GF-D8 (cell line): ENCODE results near the gene DISP3.

Source experiments
- DNase-seq: peaks from one replicate; lab custom pipeline; 2025; lab: John Stamatoyannopoulos, UW

Gene DISP3

DNA sequence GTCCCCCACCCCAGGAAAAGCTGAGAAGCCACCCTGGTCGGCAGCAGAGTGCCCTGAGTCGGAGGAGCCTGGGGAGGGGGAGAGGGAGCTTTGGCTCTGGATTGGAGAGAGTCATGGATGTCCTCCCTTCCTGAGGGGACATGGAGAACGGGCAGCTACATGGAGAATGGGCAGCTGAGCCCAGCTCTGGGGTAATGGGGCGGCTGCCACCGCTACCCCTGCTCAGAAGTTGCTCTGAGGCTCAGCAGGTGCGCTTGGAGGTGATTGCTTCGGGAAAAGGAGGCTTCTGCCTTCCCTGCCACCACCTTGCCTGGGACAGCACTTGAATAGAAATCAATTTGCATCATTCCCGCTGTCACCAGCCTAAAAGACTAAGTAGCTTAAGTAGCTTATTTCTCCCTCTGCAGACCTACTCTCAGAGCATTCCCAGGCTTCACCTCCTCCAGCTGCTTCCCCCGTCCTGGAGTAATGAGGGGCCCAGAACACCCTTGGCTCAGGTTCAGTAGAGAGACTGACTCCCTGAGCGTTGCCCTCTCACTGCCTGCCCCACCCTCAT lies 8.3 kb downstream of the DISP3 start:
- no peak for DNase-seq

DNA sequence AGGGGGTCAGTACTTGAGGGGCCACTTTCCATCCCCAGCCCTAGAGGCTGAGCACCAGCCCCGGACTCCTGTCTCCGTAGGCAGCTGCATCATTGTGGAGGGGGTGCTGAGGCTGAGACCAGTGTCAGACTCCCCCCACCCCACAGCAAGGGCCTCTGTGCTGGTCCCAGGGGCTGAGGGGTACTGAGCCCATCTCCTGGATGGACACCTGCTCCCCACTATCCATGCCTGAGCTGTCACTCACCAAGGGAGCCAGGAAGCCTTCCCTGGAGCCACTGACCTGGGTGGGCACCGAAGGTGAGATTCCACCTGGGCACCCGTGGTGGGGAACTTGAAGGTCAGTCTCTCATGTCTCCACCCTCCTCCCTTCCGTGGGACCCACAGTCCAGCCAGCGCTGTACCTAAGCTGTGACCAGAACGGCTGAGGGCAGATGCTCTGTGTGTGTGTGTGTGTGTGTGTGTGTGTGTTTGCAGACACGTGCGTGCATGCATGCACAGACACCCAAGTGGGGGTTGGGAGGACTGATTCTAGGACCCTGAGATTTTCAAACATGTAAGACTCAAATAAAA lies 9.3 kb downstream of the DISP3 start:
- no peak for DNase-seq

DNA sequence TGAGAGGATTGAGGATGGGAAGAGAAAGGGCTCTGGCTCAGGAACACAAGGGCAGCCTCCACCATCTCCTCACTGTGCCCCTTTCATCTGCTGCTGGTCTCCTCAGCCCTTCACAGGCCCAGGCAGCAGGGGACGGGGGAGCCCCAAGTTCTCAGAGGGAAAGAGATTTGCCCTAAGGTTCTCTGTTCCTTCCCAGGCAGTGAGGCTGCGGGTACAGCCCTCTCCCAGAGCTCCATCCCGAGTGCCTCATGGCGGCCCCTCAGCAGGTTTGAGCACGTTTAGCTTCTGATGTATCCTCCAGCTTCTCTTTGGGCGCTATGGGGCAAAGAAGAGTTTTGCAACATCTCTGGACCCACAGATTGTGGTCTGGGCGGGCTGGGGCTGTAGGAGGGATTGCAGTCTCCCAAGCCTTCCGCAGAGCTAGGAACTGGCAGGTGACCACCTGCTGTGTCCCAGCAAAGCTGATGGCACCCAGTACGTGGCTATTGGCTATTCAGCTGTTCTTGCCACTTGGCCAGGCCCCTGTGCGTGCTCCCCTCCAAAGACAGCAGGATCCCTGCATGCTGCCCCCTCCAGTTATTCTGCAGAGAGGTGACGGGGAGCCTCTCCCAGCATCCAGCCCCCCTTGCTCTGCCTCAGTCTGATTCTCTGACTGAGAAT lies 10.1 kb downstream of the DISP3 start:
- no peak for DNase-seq

DNA sequence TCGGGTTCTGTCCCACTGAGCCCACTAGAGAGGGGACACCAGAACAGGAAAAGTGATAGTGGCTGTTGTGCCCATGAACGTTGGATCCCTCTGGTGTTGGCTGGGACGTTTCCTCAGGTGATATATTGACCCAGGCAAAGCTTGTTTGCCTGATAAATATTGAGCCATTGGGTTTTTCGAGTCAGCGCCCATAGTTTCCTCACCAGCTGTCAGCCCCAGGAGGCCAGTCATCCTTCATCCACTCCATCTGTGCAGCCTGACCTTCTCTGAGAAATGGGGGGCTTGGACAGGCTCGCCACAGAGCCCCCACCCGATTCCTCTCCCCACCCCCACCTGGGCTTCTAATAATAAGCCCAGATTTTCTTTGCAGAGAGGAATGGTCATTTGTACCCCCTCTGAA lies 13.3 kb downstream of the DISP3 start:
- no peak for DNase-seq

DNA sequence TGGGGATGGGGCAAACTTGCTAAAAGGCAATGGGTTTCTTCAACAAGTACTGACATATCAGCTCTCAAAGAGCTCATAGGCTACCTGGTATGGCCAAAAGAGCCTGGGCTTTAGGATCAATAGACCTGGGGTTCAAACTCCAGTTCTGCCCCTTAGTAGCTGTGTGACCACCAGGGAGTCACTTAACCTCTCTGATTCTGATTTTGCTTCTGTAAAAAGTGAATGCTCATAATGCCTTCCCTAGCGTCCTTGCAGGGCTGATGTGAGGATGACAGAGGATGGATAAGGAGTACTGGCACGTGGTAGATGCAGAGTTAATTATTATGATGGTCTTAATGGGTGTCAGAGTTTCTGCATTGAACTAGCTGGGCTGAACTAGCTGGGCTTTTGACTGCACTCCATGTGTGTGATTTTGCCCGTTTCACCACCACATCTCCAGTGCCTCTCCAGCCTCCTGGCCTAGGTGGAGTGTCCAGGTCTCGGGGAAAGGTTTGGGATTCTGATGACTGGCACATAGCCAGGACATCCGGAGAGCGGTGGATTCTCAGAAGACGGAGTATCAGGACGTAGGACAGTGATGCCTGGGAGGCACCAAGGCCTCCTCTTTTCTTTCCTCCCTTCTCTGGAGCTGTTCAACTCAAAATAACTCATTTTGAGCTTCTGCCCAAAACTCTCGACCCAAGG lies 15.2 kb downstream of the DISP3 start:
- DNase-seq = no peak

DNA sequence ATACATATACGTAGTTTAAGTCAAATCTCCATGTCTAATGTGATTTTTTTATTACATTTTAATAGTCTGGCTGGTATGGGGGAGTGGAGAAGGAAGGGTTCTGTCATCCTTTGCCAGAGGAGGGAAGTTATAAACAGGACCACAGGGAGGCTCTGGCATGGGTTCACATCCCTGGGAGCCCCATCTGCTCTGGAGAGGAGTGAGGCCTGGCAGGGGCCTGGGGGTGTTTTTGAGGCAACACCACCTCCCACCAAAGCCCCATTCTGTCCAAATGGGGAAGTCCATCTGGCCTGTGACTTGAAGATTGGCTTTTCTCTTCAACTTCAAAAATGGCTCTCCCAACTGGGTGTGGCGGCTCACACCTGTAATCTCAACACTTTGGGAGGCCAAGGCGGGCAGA lies 15.8 kb downstream of the DISP3 start:
- DNase-seq = no peak

DNA sequence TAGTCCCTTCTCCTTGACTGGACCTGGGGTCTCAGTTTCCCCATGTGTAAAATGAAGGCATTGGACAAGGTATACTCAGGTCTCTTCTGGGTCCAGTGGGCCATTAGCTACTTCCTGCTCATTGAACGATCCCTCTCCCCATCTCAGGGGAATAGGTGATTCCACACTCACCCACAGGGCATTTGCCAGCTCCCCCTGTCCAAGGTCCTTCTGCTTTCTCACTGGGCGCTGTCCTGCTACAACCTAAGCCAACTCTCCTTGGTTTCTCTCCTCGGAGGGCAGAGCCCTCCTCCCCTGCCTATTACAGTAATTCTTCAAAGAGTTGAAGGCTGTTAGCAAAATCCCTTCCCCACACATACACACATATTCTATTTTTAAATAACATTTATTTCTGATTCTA lies 16.6 kb downstream of the DISP3 start:
- no peak for DNase-seq

DNA sequence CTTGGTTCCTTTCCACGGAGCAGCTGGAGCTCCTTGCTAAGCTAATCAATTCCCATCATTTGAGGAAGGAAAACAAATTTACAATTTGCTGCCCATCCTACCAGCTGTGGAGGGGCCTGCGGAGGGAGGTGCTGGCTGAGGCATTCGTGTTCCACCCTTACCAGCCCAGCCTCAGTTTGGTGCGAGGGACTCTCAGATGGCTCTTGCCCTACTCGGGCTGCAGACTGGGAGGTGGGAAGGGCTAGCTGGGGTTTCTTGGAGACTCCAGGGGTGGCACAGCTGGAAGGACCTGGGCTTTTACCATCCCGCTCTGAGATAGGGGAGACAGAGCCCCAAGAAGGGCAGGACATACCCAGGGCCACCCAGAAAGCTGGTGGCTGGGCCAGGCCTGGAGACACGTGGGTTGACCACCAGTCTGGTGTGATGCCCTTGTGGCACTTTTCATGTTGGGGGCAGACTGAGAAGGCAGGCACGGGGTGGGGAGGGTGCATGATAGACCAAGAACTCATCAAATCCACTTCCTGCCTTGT lies 17.7 kb downstream of the DISP3 start:
- no peak for DNase-seq

DNA sequence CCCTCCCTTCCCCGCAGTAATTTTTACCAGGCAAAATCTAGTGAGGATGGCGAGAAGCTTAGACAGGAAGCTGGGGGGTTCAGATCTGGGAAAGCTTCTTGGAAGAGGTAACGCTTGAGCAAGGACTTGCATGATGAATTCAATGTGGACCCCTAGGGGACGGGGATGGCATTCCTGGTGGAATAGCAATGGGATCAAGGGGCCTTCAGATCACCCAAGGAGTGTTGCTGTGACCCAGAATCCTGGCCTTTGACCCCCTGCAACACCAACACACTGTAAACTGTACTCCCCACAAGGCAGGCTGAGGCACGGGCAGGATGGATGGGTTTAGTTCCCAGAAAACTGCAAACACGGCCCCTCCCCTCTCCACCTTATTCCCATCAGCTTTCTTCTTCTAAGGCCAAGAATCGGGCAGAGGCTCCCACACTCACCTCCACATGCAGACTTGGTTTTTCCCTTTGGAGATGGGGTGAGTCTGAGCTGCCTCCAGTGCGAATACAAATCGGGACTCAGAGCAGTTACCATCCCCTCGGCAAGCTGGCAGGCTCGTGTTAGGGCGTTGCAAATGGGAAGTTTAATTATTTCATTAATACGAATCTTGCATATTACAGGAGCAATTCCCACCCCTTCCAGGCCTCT lies 20.1 kb downstream of the DISP3 start:
- no peak for DNase-seq

DNA sequence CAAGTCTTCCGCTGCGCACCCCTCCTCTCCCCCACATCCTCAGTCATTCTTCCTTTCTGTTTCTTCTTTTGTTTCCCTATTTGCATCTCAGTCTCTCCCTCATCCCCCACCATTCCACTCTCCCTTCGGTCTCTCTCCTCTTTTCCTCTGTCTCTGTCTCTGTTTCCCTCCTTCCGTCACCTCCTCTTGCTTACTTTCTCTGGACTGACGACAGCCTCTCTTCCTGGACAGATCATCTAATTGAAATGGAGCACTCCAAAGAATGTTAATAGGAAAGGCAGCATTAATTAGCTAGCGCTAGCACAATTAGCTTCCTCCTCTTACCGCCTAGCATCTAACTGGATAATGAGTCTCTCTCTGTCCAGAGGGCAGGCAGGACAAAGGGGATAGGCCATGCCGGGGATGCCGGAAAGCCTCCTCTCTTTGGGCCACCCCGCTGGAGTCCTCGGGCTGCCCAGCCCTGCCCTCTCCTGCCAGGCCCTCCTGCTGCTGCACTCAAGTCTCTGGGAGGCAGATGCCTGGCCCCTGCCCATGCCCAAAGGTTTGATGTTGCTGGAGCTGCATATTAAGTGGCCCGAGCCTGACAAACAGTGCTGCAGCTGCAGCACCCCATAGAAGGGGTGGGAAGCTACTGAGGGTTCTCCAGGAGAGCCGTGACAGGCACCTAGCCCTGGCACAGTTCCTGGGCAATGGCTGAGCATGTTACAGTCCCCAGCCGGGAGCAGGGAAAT lies 20.8 kb downstream of the DISP3 start:
- no peak for DNase-seq

DNA sequence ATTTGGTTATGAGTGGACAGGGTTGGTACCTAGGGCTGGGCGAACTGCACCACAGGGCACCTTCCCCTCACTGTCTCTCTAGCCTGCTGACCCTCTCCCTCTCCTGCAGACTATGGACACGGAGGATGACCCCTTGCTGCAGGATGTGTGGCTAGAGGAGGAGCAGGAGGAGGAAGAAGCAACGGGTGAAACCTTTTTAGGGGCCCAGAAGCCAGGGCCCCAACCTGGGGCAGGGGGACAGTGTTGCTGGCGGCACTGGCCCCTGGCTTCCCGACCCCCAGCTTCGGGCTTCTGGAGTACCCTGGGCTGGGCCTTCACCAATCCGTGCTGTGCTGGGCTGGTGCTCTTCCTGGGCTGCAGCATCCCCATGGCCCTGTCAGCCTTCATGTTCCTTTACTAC lies 21.9 kb downstream of the DISP3 start:
- DNase-seq = no peak

DNA sequence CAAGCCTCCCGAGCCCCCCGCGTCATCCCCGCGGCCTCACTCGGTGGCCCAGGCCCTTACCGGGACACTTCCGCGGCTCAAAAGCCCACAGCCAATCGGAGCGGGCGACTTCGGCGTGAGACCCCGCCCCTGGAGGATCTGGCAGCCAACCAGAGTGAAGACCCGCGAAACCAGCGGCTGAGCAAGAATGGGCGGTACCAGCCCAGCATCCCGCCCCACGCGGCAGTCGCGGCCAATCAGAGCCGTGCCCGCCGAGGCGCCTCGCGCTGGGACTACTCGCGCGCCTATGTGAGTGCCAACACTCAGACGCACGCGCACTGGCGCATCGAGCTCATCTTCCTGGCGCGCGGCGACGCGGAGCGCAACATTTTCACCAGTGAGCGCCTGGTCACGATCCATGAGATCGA lies 22.5 kb downstream of the DISP3 start:
- no peak for DNase-seq

DNA sequence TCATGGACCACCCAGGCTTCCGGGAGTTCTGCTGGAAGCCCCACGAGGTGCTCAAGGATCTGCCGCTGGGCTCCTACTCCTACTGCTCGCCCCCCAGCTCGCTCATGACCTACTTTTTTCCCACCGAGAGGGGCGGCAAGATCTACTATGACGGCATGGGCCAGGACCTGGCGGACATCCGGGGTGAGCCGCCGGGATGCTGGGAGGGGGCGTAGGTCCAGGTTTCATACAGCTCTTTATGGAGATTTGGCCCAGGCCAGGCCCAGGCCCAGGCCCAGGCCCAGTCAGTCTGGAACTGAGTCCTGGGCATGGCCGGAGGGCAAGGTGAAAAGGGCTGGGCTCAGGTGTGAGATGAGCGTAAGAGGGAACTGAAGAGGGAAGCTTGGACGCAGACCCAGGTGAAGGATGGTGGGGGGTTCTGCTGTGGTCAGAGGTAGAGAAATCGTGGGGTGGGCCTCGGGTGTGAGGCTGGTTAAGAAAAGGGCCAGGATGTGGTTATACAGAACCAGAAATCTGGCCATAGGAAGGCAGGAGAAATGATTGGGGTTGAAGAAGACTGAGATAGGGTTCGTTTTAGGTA lies 23.0 kb downstream of the DISP3 start:
- no peak for DNase-seq

DNA sequence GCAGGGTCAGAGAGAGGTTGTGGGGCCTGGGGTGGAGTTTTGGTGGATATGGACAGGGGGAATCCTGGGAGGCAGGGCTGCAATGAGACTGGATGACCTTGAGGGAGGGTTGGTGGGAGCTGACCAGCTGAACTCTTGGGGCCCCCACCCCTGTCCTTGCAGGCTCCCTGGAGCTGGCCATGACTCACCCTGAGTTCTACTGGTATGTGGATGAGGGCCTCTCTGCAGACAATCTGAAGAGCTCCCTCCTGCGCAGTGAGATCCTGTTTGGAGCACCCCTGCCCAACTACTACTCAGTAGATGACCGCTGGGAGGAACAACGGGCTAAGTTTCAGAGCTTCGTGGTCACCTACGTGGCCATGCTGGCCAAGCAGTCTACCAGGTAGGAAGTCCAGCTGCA lies 23.6 kb downstream of the DISP3 start:
- no peak for DNase-seq

DNA sequence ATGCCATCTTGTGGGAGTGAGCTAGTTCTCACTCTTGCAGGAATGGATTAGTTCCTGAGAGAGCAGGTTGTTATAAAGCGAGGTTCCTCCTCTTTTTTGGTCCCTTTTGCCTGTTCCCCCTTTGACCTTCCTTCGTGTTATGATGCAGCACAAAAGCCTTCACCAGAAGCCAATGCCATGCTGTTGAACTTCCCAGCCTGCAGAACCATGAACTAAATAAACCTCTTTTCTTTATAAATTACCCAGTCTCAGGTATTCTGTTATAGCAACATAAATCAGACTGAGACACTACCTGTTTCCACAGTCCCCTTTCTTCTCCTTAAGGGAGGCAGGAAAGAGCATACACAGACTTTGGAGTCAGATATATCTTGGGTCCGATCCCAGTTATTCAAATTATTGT lies 25.6 kb downstream of the DISP3 start:
- no peak for DNase-seq

DNA sequence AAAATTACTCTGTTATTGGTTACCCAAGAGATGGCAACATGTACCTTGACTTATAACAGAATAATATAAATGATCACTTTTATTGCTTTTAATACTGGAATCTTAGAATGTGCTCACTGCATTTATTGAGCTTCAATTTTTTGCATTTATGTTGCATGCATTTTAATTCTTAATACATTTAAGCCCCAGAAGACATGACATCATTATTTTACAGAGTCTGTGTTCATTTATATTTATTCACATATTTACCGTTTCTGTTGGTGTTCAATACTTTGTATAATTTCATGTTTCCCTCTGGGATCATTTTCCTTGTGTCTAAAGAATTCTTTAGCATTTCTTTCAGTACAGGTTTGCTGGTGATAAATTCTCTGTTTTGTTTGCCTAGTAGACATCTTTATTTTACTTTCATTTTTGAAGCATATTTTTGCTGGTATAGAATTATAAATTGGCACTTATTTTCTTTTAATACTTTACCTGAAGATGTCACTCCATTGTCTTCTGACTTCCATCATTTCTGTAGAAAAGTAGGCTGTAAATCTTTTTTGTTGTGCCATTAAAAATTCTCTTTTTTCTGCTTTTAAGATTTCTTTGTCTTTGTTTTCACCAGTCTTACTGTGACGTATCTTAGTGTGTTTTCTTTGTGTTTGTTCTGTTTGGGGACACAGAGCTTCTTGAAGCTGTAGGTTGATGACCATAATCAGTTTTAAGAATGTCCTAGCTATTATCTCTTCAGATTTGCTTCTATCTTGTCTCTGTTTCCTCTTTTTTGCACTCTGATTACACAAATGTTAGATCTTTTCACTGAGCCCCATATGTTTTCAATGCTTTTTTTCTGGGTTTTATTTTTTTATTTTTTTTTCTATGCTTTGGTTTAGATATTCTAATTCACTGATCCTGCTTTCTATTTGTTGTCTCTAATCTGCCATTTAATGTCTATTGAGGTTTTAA lies 26.9 kb downstream of the DISP3 start:
- no peak for DNase-seq

DNA sequence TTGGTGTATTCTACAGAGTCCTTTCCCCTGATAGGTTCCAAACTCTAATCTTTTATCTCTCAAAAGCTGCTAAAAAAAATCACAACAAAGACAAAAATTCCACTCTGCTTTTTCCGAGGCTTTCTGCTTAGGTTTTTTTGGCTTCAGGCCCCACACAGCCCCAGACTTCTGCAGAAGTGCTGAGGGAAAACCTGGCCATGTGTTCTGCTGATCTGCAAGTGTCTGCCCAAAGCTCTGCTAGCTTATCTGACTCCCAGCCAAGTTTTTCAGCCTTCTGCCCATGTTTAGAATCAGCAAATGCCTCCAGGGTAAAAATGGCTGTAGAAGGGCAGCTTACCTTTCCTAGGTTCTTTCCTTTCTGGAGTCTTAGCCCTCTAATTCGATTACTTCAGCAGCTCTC lies 28.4 kb downstream of the DISP3 start:
- DNase-seq = no peak

DNA sequence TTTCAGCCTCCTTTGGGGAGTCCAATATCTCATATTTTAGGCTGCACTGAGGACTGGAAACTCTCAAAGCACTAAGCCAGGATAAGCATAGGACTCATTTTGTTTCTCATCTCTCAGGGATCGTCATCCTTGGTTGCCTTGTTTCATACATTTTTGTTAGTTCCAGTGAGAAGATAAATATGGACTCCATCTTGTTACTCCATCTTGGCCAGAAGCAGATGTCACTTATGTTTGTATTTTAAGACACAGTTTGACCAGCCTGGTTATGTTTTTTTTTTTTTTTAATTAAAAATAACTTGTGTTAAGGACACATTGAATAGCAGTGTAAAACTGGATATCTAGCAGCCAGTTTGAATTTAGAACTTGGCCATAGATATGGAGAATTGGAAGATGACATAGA lies 34.7 kb downstream of the DISP3 start:
- no peak for DNase-seq

DNA sequence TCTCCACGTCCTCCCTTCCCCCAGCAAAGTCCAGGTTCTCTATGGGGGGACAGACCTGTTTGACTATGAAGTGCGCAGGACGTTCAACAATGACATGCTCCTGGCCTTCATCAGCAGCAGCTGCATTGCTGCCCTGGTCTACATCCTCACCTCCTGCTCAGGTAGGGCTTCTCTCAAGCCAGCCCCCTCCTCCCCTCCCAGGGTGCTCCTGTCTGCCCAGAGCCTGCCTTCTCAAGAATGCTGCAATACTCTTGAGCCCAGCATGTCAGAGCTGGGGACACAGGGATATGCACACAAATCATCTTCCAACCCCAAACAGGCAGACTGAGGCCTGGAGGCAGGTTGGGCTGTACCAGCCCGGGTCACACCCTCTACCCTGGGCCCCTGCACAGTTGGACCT lies 35.4 kb downstream of the DISP3 start:
- no peak for DNase-seq
